Stomach (tissue), 9 donors: ENCODE results near the gene GIPC3. TPM values are rescaled to one million over a fixed set of nuclear protein-coding genes. Genes with fewer than 3 reads are reported as not detected.

Source experiments
- DNase-seq, 2 donors: peaks; one replicate each; pipeline versions ENCODE4 v3.0.0 to v3.0.0-alpha.2; 2013 to 2019
- H3K27ac ChIP-seq, 5 donors: fragments of 200-600 bp in 4 of 5; sonication (generic) in 4 of 5; one replicate each; pipeline ENCODE4 v1.5.1; 2013 to 2019; ENCODE audit warnings: mild to moderate bottlenecking in 1 of 5, moderate library complexity in 1 of 5
- H3K27me3 ChIP-seq, 3 donors: fragments of 200-600 bp; sonication (generic); one replicate each; pipeline ENCODE4 v1.5.1; 2017 to 2019; ENCODE audit warnings: mixed run types in 1 of 3
- H3K36me3 ChIP-seq, 4 donors: fragments of 200-600 bp; sonication (generic); 1 replicate in 3 of 4; 2 replicates in 1 of 4; pipeline ENCODE4 v1.5.1; 2016 to 2019
- H3K4me1 ChIP-seq, 4 donors: fragments of 200-600 bp; sonication (generic); one replicate each; pipeline ENCODE4 v1.5.1; 2016 to 2019
- H3K4me3 ChIP-seq, 4 donors: fragments of 200-600 bp; sonication (generic) in 3 of 4; one replicate each; pipeline ENCODE4 v1.5.1; 2016 to 2019; ENCODE audit warnings: mild to moderate bottlenecking in 1 of 4
- H3K9me3 ChIP-seq, 4 donors: fragments of 200-600 bp; sonication (generic); one replicate each; pipeline ENCODE4 v1.5.1; 2016 to 2019
- CTCF ChIP-seq, 7 experiments: fragments of 450-650 bp in 4 of 7; fragments of 200-600 bp in 3 of 7; sonication (generic) in 3 of 7; IDR thresholded peaks; one replicate each; pipeline ENCODE4 v1.5.1; 2016 to 2019; ENCODE audit warnings: antibody characterized with exemption in 7 of 7, control low read depth in 2 of 7, mild to moderate bottlenecking in 1 of 7
- EP300 ChIP-seq: sonication (generic); formaldehyde crosslinking; IDR thresholded peaks from one replicate; pipeline ENCODE4 v1.6.1; 2017; ENCODE audit warnings: antibody characterized with exemption
- POLR2A ChIP-seq, 4 donors: fragments of 450-650 bp; IDR thresholded peaks; one replicate each; pipeline ENCODE4 v1.6.1; 2016; ENCODE audit warnings: antibody characterized with exemption in 4 of 4, control low read depth in 2 of 4, mild to moderate bottlenecking in 1 of 4, moderate library complexity in 1 of 4
- POLR2AphosphoS5 ChIP-seq, 3 donors: sonication (generic); formaldehyde crosslinking; IDR thresholded peaks; one replicate each; pipeline ENCODE4 v1.6.1; 2016; ENCODE audit warnings: antibody characterized with exemption in 3 of 3
- WGBS, 5 donors: extraction: QIAGEN DNeasy Blood & Tissue Kit in 3 of 5; methylation state at CpG; one replicate each; pipeline versions ENCODE4 v1.1.5 to v1.1.7; 2013 to 2018; 5-methylcytosine and 5-hydroxymethylcytosine counted together
- intact Hi-C: fragments of 100-400 bp; cut with DNase I; formaldehyde crosslinking; loops from one replicate; pipeline ENCODE4 v1.15.1; 2023; ENCODE audit warnings: low total_unique reads
- polyA plus RNA-seq, 3 donors: library from polyadenylated mRNA; stranded (reverse); fragments of 200-250 nt; gene quantifications; one replicate each; pipeline ENCODE4 v1.2.3, GENCODE V29; 2013
- total RNA-seq, 5 donors: library from RNA; depleted of rRNA; stranded (reverse); fragments of >200 nt; gene quantifications; one replicate each; pipeline versions ENCODE4 v1.1.0 to v1.2.3, GENCODE V29; 2014 to 2016
- donor health status: healthy with polysubstance abuse.
- donor health status: Bipolar disorder and iron deficiency.
- donor health status: healthy.

The GIPC3 gene
- total and polyA plus RNA-seq, 8 donors = 0.75 to 2.9 (median 1.5) TPM; not detected in 4

GRCh38 chr19:3590991-3591659 lies 5.8 kb downstream of the GIPC3 start:
- Histone ChIP-seq H3K9me3 (no peaks in the 10 kb centered on the region), H3K27me3 (peaks cover 0 to 18% (median 5%) of the 10 kb centered on the region in 3 donors), H3K36me3 (peaks cover 0 to 6% (median 0%) of the 10 kb centered on the region in 4 donors), H3K4me3 (no peak overlapping the region), H3K27ac (no peak overlapping the region), H3K4me1 (peaks cover 4 to 13% (median 10%) of the 10 kb centered on the region in 4 donors)
- intact Hi-C loops = no loop called here
- WGBS, 5 donors = 79 to 91% (median 90%) methylated on average over 7 to 8 of the region's 8 CpGs
- TF ChIP-seq CTCF (IDR thresholded peaks at IDR 0.05) = no peak
- TF ChIP-seq POLR2A (IDR thresholded peaks at IDR 0.05) = no peak
- no peak for TF ChIP-seq EP300
- no peak for TF ChIP-seq POLR2AphosphoS5 (IDR thresholded peaks at IDR 0.05)
- DNase-seq = no peak

GRCh38 chr19:3591876-3592613 lies 6.8 kb downstream of the GIPC3 start:
- peaks cover 0 to 6% (median 0%) of the 10 kb centered on the region in 4 donors for H3K36me3 ChIP-seq
- H3K4me3 ChIP-seq = no peak overlapping the region
- H3K27ac ChIP-seq = no peak overlapping the region
- H3K9me3 ChIP-seq = no peaks in the 10 kb centered on the region
- 49 to 77% (median 57%) methylated on average over 8 to 9 of the region's 9 CpGs for WGBS, 5 donors
- peaks cover 0 to 10% (median 0%) of the 10 kb centered on the region in 3 donors for H3K27me3 ChIP-seq
- peaks cover 0 to 4% (median 3%) of the 10 kb centered on the region in 4 donors for H3K4me1 ChIP-seq
- peak in 1 of 2 donors; percentile 61 for DNase-seq
- no peak for TF ChIP-seq CTCF (IDR thresholded peaks at IDR 0.05)
- TF ChIP-seq POLR2AphosphoS5 (IDR thresholded peaks at IDR 0.05) = no peak
- TF ChIP-seq POLR2A (IDR thresholded peaks at IDR 0.05) = no peak
- no peak for TF ChIP-seq EP300
- intact Hi-C loops = no loop called here

- no peak for DNase-seq
- H3K27me3 ChIP-seq = peaks cover 0 to 10% (median 0%) of the 10 kb centered on the region in 3 donors
- TF ChIP-seq POLR2A (IDR thresholded peaks at IDR 0.05) = no peak
- no peak for TF ChIP-seq CTCF (IDR thresholded peaks at IDR 0.05)
- TF ChIP-seq EP300 = no peak
- no peak for TF ChIP-seq POLR2AphosphoS5 (IDR thresholded peaks at IDR 0.05)
- H3K4me1 ChIP-seq = no peaks in the 10 kb centered on the region
- peaks cover 0 to 6% (median 0%) of the 10 kb centered on the region in 4 donors for H3K36me3 ChIP-seq
- H3K27ac ChIP-seq = no peak overlapping the region
- H3K4me3 ChIP-seq = no peak overlapping the region
- H3K9me3 ChIP-seq = no peaks in the 10 kb centered on the region
- WGBS, 5 donors = 27 to 42% (median 30%) methylated on average over 8 to 11 of the region's 11 CpGs
- intact Hi-C loops = no loop called here
These were observed 7.9 kb downstream of the GIPC3 start for GRCh38 chr19:3593156-3593555.

GRCh38 chr19:3595521-3596061 lies 10.3 kb downstream of the GIPC3 start:
- TF ChIP-seq POLR2AphosphoS5 (IDR thresholded peaks at IDR 0.05) = no peak
- Histone ChIP-seq H3K36me3 (peaks cover 0 to 17% (median 5%) of the 10 kb centered on the region in 4 donors), H3K27me3 (peaks cover 0 to 10% (median 0%) of the 10 kb centered on the region in 3 donors), H3K9me3 (no peaks in the 10 kb centered on the region), H3K4me1 (no peaks in the 10 kb centered on the region), H3K27ac (no peak overlapping the region), H3K4me3 (no peak overlapping the region)
- no peak for DNase-seq
- WGBS, 5 donors = 56 to 74% (median 68%) methylated on average over 31 to 34 of the region's 34 CpGs
- intact Hi-C loops = no loop called here
